HG03135 (cell line): ENCODE data around the gene SMAD4.

Experiments used
- ATAC-seq: cut with Tn5 transposase; IDR thresholded peaks from one replicate; pipeline ENCODE4 v1.9.1; 2021; ENCODE audit warnings: mild to moderate bottlenecking, moderate library complexity; ENCODE audit not compliant: unreplicated experiment

Gene SMAD4

GRCh38 chr18:51020536-51020935, 9.5 kb upstream of the SMAD4 start:
- ATAC-seq, result no peak

- ATAC-seq, result no peak
Measured at GRCh38 chr18:51021226-51021965, 8.6 kb upstream of the SMAD4 start.

GRCh38 chr18:51025512-51025911, 4.5 kb upstream of the SMAD4 start:
- ATAC-seq, result no peak

GRCh38 chr18:51028201-51028805, 1.7 kb upstream of the SMAD4 start:
- no peak for ATAC-seq

- no peak for ATAC-seq
Measured at GRCh38 chr18:51029378-51029693, 677 bp upstream of the SMAD4 start.

- ATAC-seq, result peak; percentile 52
Measured at GRCh38 chr18:51030537-51031258, 685 bp downstream of the SMAD4 start.

- ATAC-seq, result no peak
Measured at GRCh38 chr18:51032193-51032592, 2.2 kb downstream of the SMAD4 start.

- ATAC-seq, result no peak
Measured at GRCh38 chr18:51037230-51037629, 7.2 kb downstream of the SMAD4 start.

GRCh38 chr18:51038110-51038509, 8.1 kb downstream of the SMAD4 start:
- ATAC-seq, result no peak

- no peak for ATAC-seq
Measured at GRCh38 chr18:51039138-51040112, 9.4 kb downstream of the SMAD4 start.

GRCh38 chr18:51041677-51042352, 11.8 kb downstream of the SMAD4 start:
- ATAC-seq, result no peak

GRCh38 chr18:51044928-51045585, 15.0 kb downstream of the SMAD4 start:
- no peak for ATAC-seq

- ATAC-seq, result no peak
Measured at GRCh38 chr18:51048190-51048589, 18.2 kb downstream of the SMAD4 start.

GRCh38 chr18:51049137-51049536, 19.1 kb downstream of the SMAD4 start:
- no peak for ATAC-seq

GRCh38 chr18:51051105-51051712, 21.2 kb downstream of the SMAD4 start:
- peak; percentile 81 for ATAC-seq

- no peak for ATAC-seq
Measured at GRCh38 chr18:51053814-51054213, 23.8 kb downstream of the SMAD4 start.

GRCh38 chr18:51054764-51055163, 24.8 kb downstream of the SMAD4 start:
- ATAC-seq, result no peak

GRCh38 chr18:51059969-51060368, 30.0 kb downstream of the SMAD4 start:
- no peak for ATAC-seq

- no peak for ATAC-seq
Measured at GRCh38 chr18:51064256-51064655, 34.2 kb downstream of the SMAD4 start.

- no peak for ATAC-seq
Measured at GRCh38 chr18:51066273-51066672, 36.3 kb downstream of the SMAD4 start.
